ENCODE data around the gene MPPED1.

Gene MPPED1

GRCh38 chr22:43510281-43511070 is 98.7 kb downstream of the MPPED1 start:
- Histone ChIP-seq H3K9me3 (ENCODE audit: insufficient read depth, low read depth, low read length) (no peaks in the 10 kb centered on the region), H3K9me2 (replicated peaks; ENCODE audit: low read depth, low read length) (no peaks in the 10 kb centered on the region), H3K4me1 (ENCODE audit: insufficient read depth, low read length, poor library complexity, severe bottlenecking) (no peaks in the 10 kb centered on the region), H4K20me1 (ENCODE audit: insufficient read depth, low read length, poor library complexity, severe bottlenecking) (no peaks in the 10 kb centered on the region), H3K79me2 (ENCODE audit: insufficient read depth, low read length) (no peaks in the 10 kb centered on the region), H3K36me3 (ENCODE audit: insufficient read depth, low read length) (no peaks in the 10 kb centered on the region), H2AFZ (ENCODE audit: low read length) (no peak overlapping the region), H3K27me3 (ENCODE audit: insufficient read depth, low read length, poor library complexity, severe bottlenecking) (no peaks in the 10 kb centered on the region), H3K9ac (ENCODE audit: low read depth, low read length, poor library complexity, severe bottlenecking) (no peak overlapping the region), H3F3A (ENCODE audit: low read depth) (no peaks in the 10 kb centered on the region), H3K4me3 (ENCODE audit: low read length, poor library complexity, severe bottlenecking) (no peak overlapping the region), H3K4me2 (ENCODE audit: low read depth, low read length, poor library complexity, severe bottlenecking) (no peak overlapping the region)
- TF ChIP-seq CTCF (conservative IDR thresholded peaks at IDR 0.05; ENCODE audit: low read length) (no peak), EZH2phosphoT487 (IDR thresholded peaks at IDR 0.05; ENCODE audit: borderline replicate concordance) (no peak)

GRCh38 chr22:43511276-43511910 is 99.6 kb downstream of the MPPED1 start:
- no peaks in the 10 kb centered on the region for H4K20me1 ChIP-seq (ENCODE audit: insufficient read depth, low read length, poor library complexity, severe bottlenecking)
- H3K9ac ChIP-seq (ENCODE audit: low read depth, low read length, poor library complexity, severe bottlenecking): no peak overlapping the region
- H3K27me3 ChIP-seq (ENCODE audit: insufficient read depth, low read length, poor library complexity, severe bottlenecking): no peaks in the 10 kb centered on the region
- H3K79me2 ChIP-seq (ENCODE audit: insufficient read depth, low read length): no peaks in the 10 kb centered on the region
- H3K9me3 ChIP-seq (ENCODE audit: insufficient read depth, low read depth, low read length): no peaks in the 10 kb centered on the region
- no peaks in the 10 kb centered on the region for H3K36me3 ChIP-seq (ENCODE audit: insufficient read depth, low read length)
- no peak overlapping the region for H2AFZ ChIP-seq (ENCODE audit: low read length)
- no peak for TF ChIP-seq EZH2phosphoT487 (IDR thresholded peaks at IDR 0.05; ENCODE audit: borderline replicate concordance)
- TF ChIP-seq CTCF (conservative IDR thresholded peaks at IDR 0.05; ENCODE audit: low read length): no peak
- H3F3A ChIP-seq (ENCODE audit: low read depth): no peaks in the 10 kb centered on the region
- H3K4me1 ChIP-seq (ENCODE audit: insufficient read depth, low read length, poor library complexity, severe bottlenecking): no peaks in the 10 kb centered on the region
- no peak overlapping the region for H3K4me2 ChIP-seq (ENCODE audit: low read depth, low read length, poor library complexity, severe bottlenecking)
- H3K9me2 ChIP-seq (replicated peaks; ENCODE audit: low read depth, low read length): no peaks in the 10 kb centered on the region
- H3K4me3 ChIP-seq (ENCODE audit: low read length, poor library complexity, severe bottlenecking): no peak overlapping the region

GRCh38 chr22:43512279-43512678 is 100.5 kb downstream of the MPPED1 start:
- Histone ChIP-seq H3K9me3 (ENCODE audit: insufficient read depth, low read depth, low read length) (no peaks in the 10 kb centered on the region), H3K4me2 (ENCODE audit: low read depth, low read length, poor library complexity, severe bottlenecking) (no peak overlapping the region), H3K9ac (ENCODE audit: low read depth, low read length, poor library complexity, severe bottlenecking) (no peak overlapping the region), H3K4me3 (ENCODE audit: low read length, poor library complexity, severe bottlenecking) (no peak overlapping the region), H3K9me2 (replicated peaks; ENCODE audit: low read depth, low read length) (no peaks in the 10 kb centered on the region), H3K27me3 (ENCODE audit: insufficient read depth, low read length, poor library complexity, severe bottlenecking) (no peaks in the 10 kb centered on the region), H4K20me1 (ENCODE audit: insufficient read depth, low read length, poor library complexity, severe bottlenecking) (no peaks in the 10 kb centered on the region), H3F3A (ENCODE audit: low read depth) (no peaks in the 10 kb centered on the region), H3K4me1 (ENCODE audit: insufficient read depth, low read length, poor library complexity, severe bottlenecking) (no peaks in the 10 kb centered on the region), H3K36me3 (ENCODE audit: insufficient read depth, low read length) (no peaks in the 10 kb centered on the region), H3K79me2 (ENCODE audit: insufficient read depth, low read length) (no peaks in the 10 kb centered on the region), H2AFZ (ENCODE audit: low read length) (no peak overlapping the region)
- TF ChIP-seq EZH2phosphoT487 (IDR thresholded peaks at IDR 0.05; ENCODE audit: borderline replicate concordance): no peak
- no peak for TF ChIP-seq CTCF (conservative IDR thresholded peaks at IDR 0.05; ENCODE audit: low read length)

All from Loucy (cell line).